Endodermal cell (in vitro differentiated cells): ENCODE data around the gene SOAT2. TPM values are rescaled to one million over a fixed set of nuclear protein-coding genes. Genes with fewer than 3 reads are reported as not detected.

ENCODE experiments used
- DNase-seq: peaks from one replicate; pipeline ENCODE4 v3.0.0-alpha.2; 2017
- H3K27ac ChIP-seq: 2 replicates; pipeline ENCODE4 v1.5.1; 2013; ENCODE audit warnings: mild to moderate bottlenecking, low read depth, low read length, moderate library complexity
- H3K27me3 ChIP-seq: 2 replicates; pipeline ENCODE4 v1.6.1; 2013; ENCODE audit warnings: mild to moderate bottlenecking, low read length, moderate library complexity; ENCODE audit not compliant: insufficient read depth, control insufficient read depth, poor library complexity, severe bottlenecking
- H3K36me3 ChIP-seq: 2 replicates; pipeline ENCODE4 v1.7.0; 2013; ENCODE audit warnings: mild to moderate bottlenecking, low read length, moderate library complexity; ENCODE audit not compliant: control insufficient read depth, insufficient read depth
- H3K4me1 ChIP-seq: one replicate; pipeline ENCODE4 v1.7.0; 2013; ENCODE audit warnings: low read length; ENCODE audit not compliant: control insufficient read depth, insufficient read depth
- H3K4me3 ChIP-seq: 2 replicates; pipeline ENCODE4 v1.5.1; 2013; ENCODE audit warnings: mild to moderate bottlenecking, low read length, moderate library complexity
- H3K9ac ChIP-seq: 2 replicates; pipeline ENCODE4 v1.6.1; 2013; ENCODE audit warnings: mild to moderate bottlenecking, low read length, moderate library complexity; ENCODE audit not compliant: poor library complexity, severe bottlenecking; ENCODE audit errors: extremely low read depth
- H3K9me3 ChIP-seq: 2 replicates; pipeline ENCODE4 v1.6.1; 2013; ENCODE audit warnings: mild to moderate bottlenecking, low read length, moderate library complexity; ENCODE audit not compliant: control insufficient read depth
- H3K27ac Mint-ChIP-seq: 2 replicates; pipeline ENCODE4 v1.8.0; 2020; ENCODE audit warnings: mixed read lengths
- H3K27me3 Mint-ChIP-seq: 2 replicates; pipeline ENCODE4 v1.8.0; 2021; ENCODE audit warnings: mild to moderate bottlenecking, mixed read lengths; ENCODE audit not compliant: insufficient read depth
- H3K36me3 Mint-ChIP-seq: 2 replicates; pipeline ENCODE4 v1.8.0; 2020; ENCODE audit warnings: low read depth, mixed read lengths
- H3K4me1 Mint-ChIP-seq: 2 replicates; pipeline ENCODE4 v1.8.0; 2020; ENCODE audit warnings: mixed read lengths
- H3K4me3 Mint-ChIP-seq: 2 replicates; pipeline ENCODE4 v1.8.0; 2020; ENCODE audit warnings: mild to moderate bottlenecking, moderate library complexity, mixed read lengths
- H3K9me3 Mint-ChIP-seq: 2 replicates; pipeline ENCODE4 v1.8.0; 2020; ENCODE audit warnings: mild to moderate bottlenecking, mixed read lengths
- CTCF ChIP-seq: fragments of 200-600 bp; sonication (generic); conservative IDR thresholded peaks from 2 replicates; pipeline ENCODE4 v1.5.0; 2021; ENCODE audit warnings: antibody characterized with exemption, mild to moderate bottlenecking
- WGBS, 2 experiments: methylation state at CpG; one replicate each; pipeline versions ENCODE4 v1.1.5 to v1.1.7; 2013; ENCODE audit warnings: missing lambda C conversion rate in 2 of 2, mixed read lengths in 1 of 2; ENCODE audit not compliant: insufficient coverage in 1 of 2, insufficient read length in 1 of 2; 5-methylcytosine and 5-hydroxymethylcytosine counted together
- total RNA-seq, 2 donors: library from RNA; stranded (reverse); fragmentation: NEBNext Ultra II Directional in 1 of 2; extraction: Animal tissue kit (Norgen Biotek cat#: 25700) in 1 of 2; gene quantifications; 2 replicates in 1 of 2; 3 replicates in 1 of 2; pipeline ENCODE4 v1.2.1, GENCODE V29; 2021

SOAT2 gene
- total RNA-seq, 2 donors from 2014 or later: 0.46 to 0.71 TPM

- Histone ChIP-seq H3K4me1 (peaks cover 5% of the 10 kb centered on the region), H3K9me3 (no peaks in the 10 kb centered on the region), H3K27ac (no peak overlapping the region), H3K36me3 (no peaks in the 10 kb centered on the region), H3K4me3 (no peak overlapping the region), H3K27me3 (peaks cover under 1% of the 10 kb centered on the region), H3K9ac (no peak overlapping the region)
- DNase-seq: no peak
- Mint-ChIP-seq H3K36me3 (no peaks in the 10 kb centered on the region), H3K4me1 (peaks cover 16% of the 10 kb centered on the region), H3K27ac (no peak overlapping the region), H3K4me3 (no peak overlapping the region), H3K27me3 (peaks cover 41% of the 10 kb centered on the region), H3K9me3 (no peaks in the 10 kb centered on the region)
- TF ChIP-seq CTCF: no peak
- 79 to 89% methylated on average over 7 to 8 of the region's 8 CpGs for WGBS, 2 experiments
Measured at GRCh38 chr12:53118751-53119300, 15.5 kb downstream of the SOAT2 start.

- Mint-ChIP-seq H3K27ac (no peak overlapping the region), H3K4me3 (no peak overlapping the region), H3K9me3 (no peaks in the 10 kb centered on the region), H3K36me3 (no peaks in the 10 kb centered on the region), H3K27me3 (peaks cover 59% of the 10 kb centered on the region), H3K4me1 (peaks cover 16% of the 10 kb centered on the region)
- Histone ChIP-seq H3K9ac (no peak overlapping the region), H3K4me1 (peaks cover 5% of the 10 kb centered on the region), H3K36me3 (no peaks in the 10 kb centered on the region), H3K4me3 (no peak overlapping the region), H3K9me3 (no peaks in the 10 kb centered on the region), H3K27ac (no peak overlapping the region), H3K27me3 (peaks cover 8% of the 10 kb centered on the region)
- TF ChIP-seq CTCF: no peak
- WGBS, 2 experiments: 88 to 89% methylated on average over 6 to 12 of the region's 12 CpGs
- DNase-seq: no peak
Measured at GRCh38 chr12:53120685-53121525, 17.6 kb downstream of the SOAT2 start.

GRCh38 chr12:53122961-53123468 lies 19.7 kb downstream of the SOAT2 start:
- no peaks in the 10 kb centered on the region for H3K9me3 Mint-ChIP-seq
- Histone ChIP-seq H3K36me3 (no peaks in the 10 kb centered on the region), H3K27ac (no peak overlapping the region), H3K4me1 (peaks cover 5% of the 10 kb centered on the region), H3K27me3 (peaks cover 8% of the 10 kb centered on the region), H3K9me3 (no peaks in the 10 kb centered on the region), H3K4me3 (no peak overlapping the region), H3K9ac (no peak overlapping the region)
- peak overlapping the region; percentile 62 for H3K27ac Mint-ChIP-seq
- no peak for TF ChIP-seq CTCF
- H3K4me1 Mint-ChIP-seq: peaks cover 24% of the 10 kb centered on the region
- no peak for DNase-seq
- peak overlapping the region; percentile 4 for H3K4me3 Mint-ChIP-seq
- H3K27me3 Mint-ChIP-seq: peaks cover 68% of the 10 kb centered on the region
- 92 to 93% methylated on average over 9 to 10 of the region's 10 CpGs for WGBS, 2 experiments
- H3K36me3 Mint-ChIP-seq: no peaks in the 10 kb centered on the region
